HepG2 (cell line): ENCODE results near the gene SKP2.

ENCODE experiments used
- BRD4 ChIP-seq: sonication (generic); formaldehyde crosslinking; IDR thresholded peaks from 2 replicates; pipeline ENCODE4 v1.4.0; 2020; ENCODE audit warnings: missing genetic modification reagents
- CTCF ChIP-seq: sonication (generic); formaldehyde crosslinking; IDR thresholded peaks from 2 replicates; pipeline ENCODE4 v1.5.0; 2020; ENCODE audit warnings: mild to moderate bottlenecking, missing genetic modification reagents, moderate library complexity
- DNMT1 ChIP-seq: sonication (generic); formaldehyde crosslinking; IDR thresholded peaks from 2 replicates; pipeline ENCODE4 v1.5.1; 2020; ENCODE audit warnings: mild to moderate bottlenecking, missing genetic modification reagents
- NPAS2 ChIP-seq: sonication (generic); formaldehyde crosslinking; IDR thresholded peaks from 2 replicates; pipeline ENCODE4 v1.8.0; 2022; ENCODE audit warnings: mild to moderate bottlenecking, missing genetic modification reagents, borderline replicate concordance
- POLR2A ChIP-seq, 2 experiments: IDR thresholded peaks; 2 replicates each; pipeline ENCODE4 v1.6.1; 2011; ENCODE audit warnings: low read depth in 2 of 2, low read length in 2 of 2, mild to moderate bottlenecking in 1 of 2, moderate library complexity in 1 of 2; ENCODE audit not compliant: insufficient read depth in 1 of 2
- POLR2AphosphoS5 ChIP-seq: IDR thresholded peaks from 2 replicates; pipeline ENCODE4 v1.6.1; 2012; ENCODE audit warnings: low read depth, low read length
- REST ChIP-seq, 2 experiments: IDR thresholded peaks; 2 replicates each; pipeline ENCODE4 v1.6.1; 2011 to 2012; ENCODE audit warnings: low read length in 2 of 2, borderline replicate concordance in 1 of 2, low read depth in 1 of 2, mild to moderate bottlenecking in 1 of 2, moderate library complexity in 1 of 2
- ZNF616 ChIP-seq: sonication (generic); formaldehyde crosslinking; IDR thresholded peaks from 2 replicates; pipeline ENCODE4 v1.5.0; 2020; ENCODE audit warnings: low read depth, mild to moderate bottlenecking, missing genetic modification reagents
- ZNF629 ChIP-seq: sonication (generic); formaldehyde crosslinking; conservative IDR thresholded peaks from 2 replicates; pipeline ENCODE4 v1.5.0; 2020; ENCODE audit warnings: missing genetic modification reagents

GRCh38 chr5:36217567-36217966, 65.7 kb downstream of the SKP2 start:
- TF ChIP-seq POLR2AphosphoS5, result no peak
- TF ChIP-seq ZNF616 (CRISPR knock-in tag), result no peak
- TF ChIP-seq REST (IDR thresholded peaks at IDR 0.05; ENCODE audit: borderline replicate concordance in 1 of 2, low read depth in 1 of 2, low read length in 2 of 2), result no peak
- TF ChIP-seq DNMT1, result no peak
- TF ChIP-seq CTCF (CRISPR knock-in tag), result no peak
- no peak for TF ChIP-seq ZNF629 (CRISPR knock-in tag)
- TF ChIP-seq POLR2A (IDR thresholded peaks at IDR 0.05; ENCODE audit: insufficient read depth in 1 of 2, low read depth in 2 of 2, low read length in 2 of 2), result no peak
- no peak for TF ChIP-seq BRD4 (CRISPR knock-in tag)
- TF ChIP-seq NPAS2 (CRISPR knock-in tag), result no peak
